IPS DF 6.9 (cell line): Measurements from ENCODE around the gene IER3.
A peak's percentile ranks its signal among the peaks of the same experiment; 100 is the strongest.

Experiments
- DNase-seq: peaks from one replicate; pipeline ENCODE4 v3.0.0-alpha.2; 2013; ENCODE audit warnings: low read depth, low spot score
- H3K27ac ChIP-seq: one replicate; pipeline ENCODE4 v1.5.1; 2013; ENCODE audit warnings: low read length, control low read depth
- H3K27me3 ChIP-seq: 2 replicates; pipeline ENCODE4 v1.6.1; 2013; ENCODE audit warnings: mild to moderate bottlenecking, low read length; ENCODE audit not compliant: control insufficient read depth, insufficient read depth
- H3K36me3 ChIP-seq: 2 replicates; pipeline ENCODE4 v1.6.1; 2013; ENCODE audit warnings: low read length; ENCODE audit not compliant: control insufficient read depth, insufficient read depth
- H3K4me1 ChIP-seq: 2 replicates; pipeline ENCODE4 v1.6.1; 2013; ENCODE audit warnings: low read length; ENCODE audit not compliant: control insufficient read depth, insufficient read depth
- H3K4me3 ChIP-seq: 2 replicates; pipeline ENCODE4 v1.5.1; 2013; ENCODE audit warnings: mild to moderate bottlenecking, low read length
- H3K9me3 ChIP-seq: 2 replicates; pipeline ENCODE4 v1.6.1; 2013; ENCODE audit warnings: low read length, inconsistent platforms; ENCODE audit not compliant: control insufficient read depth, insufficient read depth
- WGBS: extraction: QIAGEN DNeasy Blood & Tissue Kit; methylation state at CpG from one replicate; pipeline ENCODE4 v1.1.7; 2013; ENCODE audit warnings: mixed read lengths, missing lambda C conversion rate; ENCODE audit not compliant: insufficient read length, insufficient coverage; 5-methylcytosine and 5-hydroxymethylcytosine counted together

The IER3 gene

GRCh38 chr6:30744054-30744805, at the start of gene IER3:
Gene IER3, minus strand, starts transcription at chr6:30744547. Its CDS starts 29 bp downstream, at chr6:30744518.
- DNase-seq, result peak; percentile 75
- H3K27ac ChIP-seq, result no peak within 1 kb of the TSS
- peaks cover 10% of the 10 kb centered on the region for H3K36me3 ChIP-seq
- H3K4me1 ChIP-seq, result peaks cover 1% of the 10 kb centered on the region; the same call in 1 of the 2 replicates
- H3K9me3 ChIP-seq, result no peaks in the 10 kb centered on the region
- WGBS, result no CpG with 5 or more reads among the region's 54 CpGs
- no peaks in the 10 kb centered on the region for H3K27me3 ChIP-seq
- H3K4me3 ChIP-seq, result peak within 1 kb of the TSS; percentile 65; the same call in 1 of the 2 replicates

GRCh38 chr6:30793521-30794194, 49.3 kb upstream of the IER3 start:
- Histone ChIP-seq H3K36me3 (no peaks in the 10 kb centered on the region), H3K27me3 (peaks cover 2% of the 10 kb centered on the region; the same call in 1 of the 2 replicates), H3K4me1 (no peaks in the 10 kb centered on the region), H3K27ac (no peak overlapping the region), H3K9me3 (no peaks in the 10 kb centered on the region), H3K4me3 (no peak overlapping the region)
- DNase-seq, result no peak
- whole genome bisulfite sequencing, result no CpG with 5 or more reads among the region's 6 CpGs

- no CpG with 5 or more reads among the region's 2 CpGs for WGBS
- H3K36me3 ChIP-seq, result no peaks in the 10 kb centered on the region
Observed at GRCh38 chr6:30792786-30793185, 48.4 kb upstream of the IER3 start.

GRCh38 chr6:30790724-30791383, 46.5 kb upstream of the IER3 start:
- no peak for DNase-seq
- H3K36me3 ChIP-seq, result no peaks in the 10 kb centered on the region
- H3K4me3 ChIP-seq, result no peak overlapping the region
- H3K9me3 ChIP-seq, result no peaks in the 10 kb centered on the region
- no peaks in the 10 kb centered on the region for H3K4me1 ChIP-seq
- peaks cover 2% of the 10 kb centered on the region; the same call in 1 of the 2 replicates for H3K27me3 ChIP-seq
- no CpG with 5 or more reads among the region's 4 CpGs for WGBS
- H3K27ac ChIP-seq, result no peak overlapping the region

More at GRCh38 chr6:30792786-30793185, 48.4 kb upstream of the IER3 start:
- peaks cover 2% of the 10 kb centered on the region; the same call in 1 of the 2 replicates for H3K27me3 ChIP-seq
- no peak overlapping the region for H3K4me3 ChIP-seq
- H3K27ac ChIP-seq, result no peak overlapping the region
- H3K9me3 ChIP-seq, result no peaks in the 10 kb centered on the region
- H3K4me1 ChIP-seq, result no peaks in the 10 kb centered on the region
- no peak for DNase-seq

GRCh38 chr6:30789606-30790005, 45.3 kb upstream of the IER3 start:
- Histone ChIP-seq H3K4me3 (no peak overlapping the region), H3K27ac (no peak overlapping the region), H3K36me3 (no peaks in the 10 kb centered on the region), H3K27me3 (peaks cover 2% of the 10 kb centered on the region; the same call in 1 of the 2 replicates), H3K9me3 (no peaks in the 10 kb centered on the region), H3K4me1 (no peaks in the 10 kb centered on the region)
- DNase-seq, result no peak
- WGBS, result no CpG with 5 or more reads among the region's 1 CpG

- Histone ChIP-seq H3K4me1 (no peaks in the 10 kb centered on the region), H3K9me3 (no peaks in the 10 kb centered on the region), H3K27ac (no peak overlapping the region), H3K4me3 (no peak overlapping the region), H3K36me3 (no peaks in the 10 kb centered on the region), H3K27me3 (peaks cover 2% of the 10 kb centered on the region; the same call in 1 of the 2 replicates)
- no CpG with 5 or more reads among the region's 5 CpGs for WGBS
- no peak for DNase-seq
Observed at GRCh38 chr6:30787954-30788353, 43.6 kb upstream of the IER3 start.

GRCh38 chr6:30782425-30783014, 38.2 kb upstream of the IER3 start:
- Histone ChIP-seq H3K27ac (no peak overlapping the region), H3K4me1 (no peaks in the 10 kb centered on the region), H3K36me3 (no peaks in the 10 kb centered on the region), H3K27me3 (no peaks in the 10 kb centered on the region), H3K4me3 (no peak overlapping the region), H3K9me3 (no peaks in the 10 kb centered on the region)
- DNase-seq, result no peak

- no peak for DNase-seq
- Histone ChIP-seq H3K27ac (no peak overlapping the region), H3K27me3 (no peaks in the 10 kb centered on the region), H3K9me3 (no peaks in the 10 kb centered on the region), H3K4me3 (no peak overlapping the region), H3K36me3 (no peaks in the 10 kb centered on the region), H3K4me1 (no peaks in the 10 kb centered on the region)
- WGBS, result no CpG with 5 or more reads among the region's 13 CpGs
Observed at GRCh38 chr6:30781743-30782424, 37.5 kb upstream of the IER3 start.

- no peak for DNase-seq
- Histone ChIP-seq H3K27ac (no peak overlapping the region), H3K36me3 (no peaks in the 10 kb centered on the region), H3K9me3 (no peaks in the 10 kb centered on the region), H3K27me3 (no peaks in the 10 kb centered on the region), H3K4me1 (no peaks in the 10 kb centered on the region), H3K4me3 (no peak overlapping the region)
- WGBS, result no CpG with 5 or more reads among the region's 4 CpGs
Observed at GRCh38 chr6:30781395-30781742, 37.0 kb upstream of the IER3 start.

- Histone ChIP-seq H3K4me3 (no peak overlapping the region), H3K36me3 (no peaks in the 10 kb centered on the region), H3K4me1 (no peaks in the 10 kb centered on the region), H3K27me3 (no peaks in the 10 kb centered on the region), H3K27ac (no peak overlapping the region), H3K9me3 (no peaks in the 10 kb centered on the region)
- no CpG with 5 or more reads among the region's 1 CpG for WGBS
- no peak for DNase-seq
Observed at GRCh38 chr6:30780642-30780920, 36.2 kb upstream of the IER3 start.
